Erythroblast (primary cell): Measurements from ENCODE around the gene SC5D.

Source experiments
- GATA1 ChIP-seq: IDR thresholded peaks from 2 replicates; pipeline ENCODE4 v1.6.1; 2011; ENCODE audit warnings: low read depth, mild to moderate bottlenecking, control low read depth, low read length, moderate library complexity
- POLR2A ChIP-seq: IDR thresholded peaks from 2 replicates; pipeline ENCODE4 v1.6.1; 2011; ENCODE audit warnings: mild to moderate bottlenecking, low read length

DNA sequence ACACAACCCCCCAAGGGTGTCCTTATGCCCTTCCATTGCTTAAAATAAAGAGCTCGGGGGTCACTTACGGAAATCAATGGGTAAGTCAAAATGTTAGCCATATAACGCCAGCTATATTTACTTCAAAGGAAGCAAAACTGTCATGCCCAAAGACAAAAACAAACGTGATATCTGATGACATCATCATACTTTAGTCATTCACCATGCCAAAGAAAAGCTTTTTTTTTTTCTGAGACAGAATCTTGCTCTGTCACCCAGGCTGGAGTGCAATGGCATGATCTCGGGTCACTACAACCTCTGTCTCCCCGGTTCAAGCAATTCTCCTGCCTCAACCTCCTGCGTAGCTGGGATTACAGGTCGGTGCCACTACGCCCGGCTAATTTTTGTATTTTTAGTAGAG is 47.7 kb upstream of the SC5D start:
- TF ChIP-seq POLR2A (no peak), GATA1 (no peak)
